HEK293T (cell line): ENCODE results near the gene TSPAN14.

ENCODE experiments used
- CTCF ChIA-PET: fragments of 350-600 bp; formaldehyde crosslinking; extraction: SDS; loops from one replicate; lab custom pipeline; 2021; ENCODE audit warnings: antibody characterized with exemption, inconsistent platforms; lab: Yijun Ruan, JAX
- POLR2A ChIA-PET: fragments of 350-600 bp; formaldehyde crosslinking; extraction: SDS; loops from one replicate; lab custom pipeline; 2020; ENCODE audit warnings: antibody characterized with exemption, inconsistent platforms; lab: Yijun Ruan, JAX
- DNase-seq: peaks from one replicate; pipeline ENCODE4 v3.0.0; 2012; ENCODE audit warnings: mixed read lengths; ENCODE audit errors: extremely low spot score
- ARNT ChIP-seq: fragments of 450-650 bp; IDR thresholded peaks from 2 replicates; pipeline ENCODE4 v1.6.1; 2017; ENCODE audit warnings: mild to moderate bottlenecking
- BHLHE40 ChIP-seq: fragments of 450-650 bp; IDR thresholded peaks from 2 replicates; pipeline ENCODE4 v1.6.1; 2016; ENCODE audit warnings: mild to moderate bottlenecking, moderate library complexity, borderline replicate concordance
- CTBP1 ChIP-seq: fragments of 450-650 bp; IDR thresholded peaks from 2 replicates; pipeline ENCODE4 v1.6.1; 2016; ENCODE audit warnings: borderline replicate concordance
- ELF4 ChIP-seq: fragments of 450-650 bp; IDR thresholded peaks from 2 replicates; pipeline ENCODE4 v1.6.1; 2017; ENCODE audit warnings: antibody characterized with exemption
- FOXA1 ChIP-seq: fragments of 450-650 bp; IDR thresholded peaks from 2 replicates; pipeline ENCODE4 v1.6.1; 2016; ENCODE audit warnings: mild to moderate bottlenecking
- FOXK2 ChIP-seq: fragments of 450-650 bp; IDR thresholded peaks from 2 replicates; pipeline ENCODE4 v1.6.1; 2016; ENCODE audit warnings: mild to moderate bottlenecking
- FOXM1 ChIP-seq: fragments of 450-650 bp; IDR thresholded peaks from 2 replicates; pipeline ENCODE4 v1.6.1; 2017; ENCODE audit warnings: mild to moderate bottlenecking, borderline replicate concordance
- HDGF ChIP-seq: fragments of 450-650 bp; IDR thresholded peaks from 2 replicates; pipeline ENCODE4 v1.6.1; 2017; ENCODE audit warnings: antibody characterized with exemption, borderline replicate concordance
- L3MBTL2 ChIP-seq: fragments of 450-650 bp; conservative IDR thresholded peaks from 2 replicates; pipeline ENCODE4 v1.6.1; 2016; ENCODE audit warnings: mild to moderate bottlenecking
- LEF1 ChIP-seq: fragments of 450-650 bp; IDR thresholded peaks from 2 replicates; pipeline ENCODE4 v1.6.1; 2017; ENCODE audit warnings: mild to moderate bottlenecking, borderline replicate concordance
- NFRKB ChIP-seq: fragments of 450-650 bp; IDR thresholded peaks from 2 replicates; pipeline ENCODE4 v1.6.1; 2016; ENCODE audit warnings: mild to moderate bottlenecking, moderate library complexity
- SP1 ChIP-seq: fragments of 450-650 bp; IDR thresholded peaks from 2 replicates; pipeline ENCODE4 v1.6.1; 2017
- SUZ12 ChIP-seq: fragments of 450-650 bp; IDR thresholded peaks from 2 replicates; pipeline ENCODE4 v1.6.1; 2016; ENCODE audit warnings: mild to moderate bottlenecking
- TARDBP ChIP-seq: fragments of 450-650 bp; IDR thresholded peaks from 2 replicates; pipeline ENCODE4 v1.6.1; 2016
- ZNF384 ChIP-seq: fragments of 450-650 bp; IDR thresholded peaks from 2 replicates; pipeline ENCODE4 v1.6.1; 2016
- TF ChIP-seq, protein P1 (sequence below): fragments of 450-650 bp; IDR thresholded peaks from 2 replicates; pipeline ENCODE4 v1.6.1; 2016

Gene TSPAN14

GRCh38 chr10:80518143-80518806 is 64.2 kb downstream of the TSPAN14 start:
- no peak for DNase-seq
- TF ChIP-seq ARNT (no peak), LEF1 (no peak), HDGF (no peak), NFRKB (no peak), ZNF384 (no peak), TARDBP (no peak), BHLHE40 (no peak), L3MBTL2 (no peak), FOXA1 (no peak), FOXK2 (no peak), FOXM1 (no peak)
- ChIA-PET POLR2A (no interaction called here), CTCF (no interaction called here)

DNA sequence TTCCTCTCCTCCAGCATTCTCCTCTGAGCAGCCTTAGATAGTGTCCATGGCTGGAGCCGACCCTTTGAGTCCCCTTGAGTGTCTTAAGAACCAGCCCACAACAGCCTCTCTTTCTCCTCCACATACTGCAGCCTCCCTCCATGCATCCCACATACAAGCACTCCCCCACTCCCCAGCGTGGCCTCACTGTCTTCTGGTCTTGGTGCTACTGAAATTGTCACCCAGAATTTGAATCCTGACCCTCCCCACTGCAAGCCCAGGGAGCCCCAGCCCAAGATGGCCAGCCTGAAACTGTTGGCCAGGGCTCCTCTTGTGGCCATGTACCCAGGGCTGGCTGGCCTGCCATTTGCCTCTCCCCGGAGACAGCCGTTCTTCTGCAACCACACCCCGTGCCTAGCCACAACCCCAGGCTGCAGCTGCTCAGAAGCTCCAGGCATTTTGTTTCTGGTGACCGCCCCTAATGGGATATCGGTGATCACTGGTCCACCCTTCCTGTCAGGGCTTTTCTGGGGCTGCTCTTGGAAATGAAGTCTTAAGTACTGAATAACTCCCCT is 64.8 kb downstream of the TSPAN14 start:
- DNase-seq, result no peak
- CTCF ChIA-PET, result no interaction called here
- POLR2A ChIA-PET, result no interaction called here
- no peak for TF ChIP-seq FOXM1
- TF ChIP-seq, protein P1, sequence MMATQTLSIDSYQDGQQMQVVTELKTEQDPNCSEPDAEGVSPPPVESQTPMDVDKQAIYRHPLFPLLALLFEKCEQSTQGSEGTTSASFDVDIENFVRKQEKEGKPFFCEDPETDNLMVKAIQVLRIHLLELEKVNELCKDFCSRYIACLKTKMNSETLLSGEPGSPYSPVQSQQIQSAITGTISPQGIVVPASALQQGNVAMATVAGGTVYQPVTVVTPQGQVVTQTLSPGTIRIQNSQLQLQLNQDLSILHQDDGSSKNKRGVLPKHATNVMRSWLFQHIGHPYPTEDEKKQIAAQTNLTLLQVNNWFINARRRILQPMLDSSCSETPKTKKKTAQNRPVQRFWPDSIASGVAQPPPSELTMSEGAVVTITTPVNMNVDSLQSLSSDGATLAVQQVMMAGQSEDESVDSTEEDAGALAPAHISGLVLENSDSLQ, result no peak
- no peak for TF ChIP-seq NFRKB
- no peak for TF ChIP-seq ARNT
- no peak for TF ChIP-seq ELF4
- TF ChIP-seq LEF1, result no peak
- TF ChIP-seq SUZ12, result no peak
- no peak for TF ChIP-seq SP1
- TF ChIP-seq BHLHE40, result no peak
- no peak for TF ChIP-seq CTBP1
- TF ChIP-seq ZNF384, result no peak
- no peak for TF ChIP-seq FOXK2
- TF ChIP-seq L3MBTL2, result no peak
- no peak for TF ChIP-seq FOXA1
- no peak for TF ChIP-seq HDGF

DNA sequence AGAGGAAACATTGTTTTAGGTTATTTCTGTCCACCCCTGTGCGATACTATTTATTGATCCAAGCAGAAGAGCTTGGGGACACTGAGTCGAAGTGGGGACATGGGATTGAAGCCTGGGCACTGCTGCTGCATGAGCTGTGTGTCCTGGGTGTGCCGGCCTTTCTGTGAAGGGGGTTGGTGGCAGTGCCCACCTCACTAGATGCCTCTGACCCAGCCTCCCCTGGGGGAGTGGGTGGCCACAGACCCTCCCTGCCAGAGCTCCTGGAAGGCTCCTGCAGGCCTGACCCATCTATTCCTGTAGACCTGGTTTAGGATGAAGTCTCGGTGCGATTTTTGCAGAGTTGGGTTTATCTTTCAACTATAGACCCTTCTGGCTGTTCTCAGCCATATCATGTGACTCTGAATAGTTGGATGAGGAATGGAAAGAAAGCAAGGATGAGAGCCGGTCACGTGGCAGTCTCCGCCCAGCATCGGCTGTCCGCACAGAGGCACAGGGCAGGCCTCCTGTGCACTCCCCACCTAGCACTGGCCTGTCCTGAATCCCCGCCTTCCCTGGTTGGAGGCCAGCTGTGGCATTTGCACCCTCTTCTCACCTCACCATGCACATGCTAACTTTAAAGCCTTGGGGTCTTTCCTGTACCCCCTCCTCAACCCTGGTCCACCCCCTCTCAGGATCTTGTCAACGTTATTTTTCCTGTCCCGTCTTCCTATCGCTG is 66.0 kb downstream of the TSPAN14 start:
- ChIA-PET POLR2A (no interaction called here), CTCF (no interaction called here)
- TF ChIP-seq SUZ12 (no peak), FOXM1 (no peak), TARDBP (no peak), BHLHE40 (no peak), CTBP1 (no peak), FOXK2 (no peak), LEF1 (no peak), ARNT (no peak), SP1 (no peak)
- TF ChIP-seq, protein P1, result no peak
- no peak for DNase-seq

GRCh38 chr10:80520661-80521470 is 66.8 kb downstream of the TSPAN14 start:
- CTCF ChIA-PET, result interaction anchor here (0.9 kb wide), 1 partner anchor 9 kb away, joined by 3 read pairs; no protein-coding TSS in a partner anchor
- TF ChIP-seq FOXM1 (no peak), FOXA1 (no peak), TARDBP (no peak), L3MBTL2 (no peak), HDGF (no peak), ARNT (no peak), ELF4 (no peak), SUZ12 (no peak), BHLHE40 (no peak), CTBP1 (no peak), LEF1 (no peak), ZNF384 (no peak), SP1 (no peak), FOXK2 (no peak)
- TF ChIP-seq, protein P1, result no peak
- DNase-seq, result no peak
- POLR2A ChIA-PET, result no interaction called here

DNA sequence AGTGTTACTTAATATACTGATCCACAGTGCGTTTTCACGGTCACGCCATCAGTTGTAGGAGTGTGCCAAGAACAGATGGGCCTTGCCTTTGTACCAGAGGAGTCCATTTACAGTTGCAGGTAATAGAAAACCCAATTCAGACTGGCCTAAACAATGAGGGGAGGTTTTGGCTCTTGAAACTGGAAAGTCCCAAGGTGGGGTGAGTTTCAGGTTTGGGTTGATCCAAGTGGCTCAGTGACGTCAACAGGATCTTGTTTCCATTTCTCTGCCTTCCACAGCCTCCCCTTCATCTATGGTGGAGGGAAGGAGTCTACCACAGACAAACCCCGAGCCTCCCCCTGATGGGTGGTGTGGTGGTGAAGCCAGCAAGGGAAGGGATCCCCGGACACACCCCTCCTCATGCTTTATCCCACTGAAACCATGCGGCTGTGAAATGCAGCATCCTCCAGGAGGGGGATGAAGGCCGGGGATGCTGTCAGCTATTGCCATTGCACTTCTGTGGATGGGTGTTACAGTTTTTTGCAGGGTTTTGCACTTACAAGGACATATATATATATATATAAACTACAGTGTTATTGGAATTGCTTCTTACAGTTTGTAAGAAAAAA is 68.8 kb downstream of the TSPAN14 start:
- TF ChIP-seq SP1 (no peak), FOXA1 (no peak), SUZ12 (no peak), HDGF (no peak), NFRKB (no peak), LEF1 (no peak), ARNT (no peak), CTBP1 (no peak), ZNF384 (no peak), FOXM1 (no peak), ELF4 (no peak), BHLHE40 (no peak), TARDBP (no peak)
- TF ChIP-seq, protein P1, result no peak
- ChIA-PET POLR2A (no interaction called here), CTCF (no interaction called here)
- no peak for DNase-seq
